ENCODE results near the gene KDM2B. TPM values are rescaled to one million over a fixed set of nuclear protein-coding genes. Genes with fewer than 3 reads are reported as not detected.

Gene KDM2B
- polyA plus RNA-seq, 1 of the 3 experiments (the other 2 are of a cell fraction), result 11.5 TPM

- no peak for TF ChIP-seq NFIC (IDR thresholded peaks at IDR 0.05; ENCODE audit: borderline replicate concordance)
- no peak for TF ChIP-seq JUND (IDR thresholded peaks at IDR 0.05)
- TF ChIP-seq RAD21 (IDR thresholded peaks at IDR 0.05; ENCODE audit: low read length), result peak; percentile 92
- TF ChIP-seq TAF1 (IDR thresholded peaks at IDR 0.05; ENCODE audit: borderline replicate concordance, low read depth, low read length), result no peak
- no peak for TF ChIP-seq YY1 (IDR thresholded peaks at IDR 0.05; ENCODE audit: low read depth)
- TF ChIP-seq CHD2 (IDR thresholded peaks at IDR 0.05; ENCODE audit: low read length, partially characterized antibody), result peak; percentile 40
- no peak for TF ChIP-seq FOXJ3 (CRISPR knock-in tag; IDR thresholded peaks at IDR 0.05)
- TF ChIP-seq MEF2A (IDR thresholded peaks at IDR 0.05; ENCODE audit: borderline replicate concordance, low read depth), result no peak
- TF ChIP-seq SMC3 (IDR thresholded peaks at IDR 0.05; ENCODE audit: low read depth, low read length), result peak; percentile 85
- no peak for TF ChIP-seq USF1 (IDR thresholded peaks at IDR 0.05; ENCODE audit: borderline replicate concordance, low read depth)
These were observed 137.5 kb downstream of the KDM2B start (continued) for GRCh38 chr12:121443193-121443870.

- no peak overlapping the region for H3K4me3 ChIP-seq (ENCODE audit: low read depth in 2 of 2, low read length in 1 of 2)
- no peak overlapping the region for H3K27ac ChIP-seq (ENCODE audit: low read depth in 2 of 2, low read length in 1 of 2)
- WGBS (ENCODE audit: low lambda C conversion rate), result 95% methylated on average over 45 of the region's 68 CpGs
- TF ChIP-seq JUND (IDR thresholded peaks at IDR 0.05) (no peak), MXI1 (IDR thresholded peaks at IDR 0.05; ENCODE audit: low read depth, low read length) (no peak), SMC3 (IDR thresholded peaks at IDR 0.05; ENCODE audit: low read depth, low read length) (no peak), FOXM1 (IDR thresholded peaks at IDR 0.05; ENCODE audit: low read depth) (no peak), MEF2A (IDR thresholded peaks at IDR 0.05; ENCODE audit: borderline replicate concordance, low read depth) (no peak), MAX (IDR thresholded peaks at IDR 0.05; ENCODE audit: low read depth) (no peak)
- TF ChIP-seq, protein P1, sequence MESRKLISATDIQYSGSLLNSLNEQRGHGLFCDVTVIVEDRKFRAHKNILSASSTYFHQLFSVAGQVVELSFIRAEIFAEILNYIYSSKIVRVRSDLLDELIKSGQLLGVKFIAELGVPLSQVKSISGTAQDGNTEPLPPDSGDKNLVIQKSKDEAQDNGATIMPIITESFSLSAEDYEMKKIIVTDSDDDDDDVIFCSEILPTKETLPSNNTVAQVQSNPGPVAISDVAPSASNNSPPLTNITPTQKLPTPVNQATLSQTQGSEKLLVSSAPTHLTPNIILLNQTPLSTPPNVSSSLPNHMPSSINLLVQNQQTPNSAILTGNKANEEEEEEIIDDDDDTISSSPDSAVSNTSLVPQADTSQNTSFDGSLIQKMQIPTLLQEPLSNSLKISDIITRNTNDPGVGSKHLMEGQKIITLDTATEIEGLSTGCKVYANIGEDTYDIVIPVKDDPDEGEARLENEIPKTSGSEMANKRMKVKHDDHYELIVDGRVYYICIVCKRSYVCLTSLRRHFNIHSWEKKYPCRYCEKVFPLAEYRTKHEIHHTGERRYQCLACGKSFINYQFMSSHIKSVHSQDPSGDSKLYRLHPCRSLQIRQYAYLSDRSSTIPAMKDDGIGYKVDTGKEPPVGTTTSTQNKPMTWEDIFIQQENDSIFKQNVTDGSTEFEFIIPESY (IDR thresholded peaks at IDR 0.05; ENCODE audit: borderline replicate concordance, low read depth), result no peak
- no peak overlapping the region for H2AFZ ChIP-seq (ENCODE audit: low read depth)
- ChIA-PET CTCF (interaction anchor here (0.6 to 6.9 kb wide), 38 partner anchors 8 to 732 kb away, joined by 3 to 192 read pairs (median 5); partner anchors contain the start of gene ANAPC5), POLR2A (interaction anchor here (1.7 kb wide), 1 partner anchor 90 kb away, joined by 8 read pairs; the partner anchor contains the start of gene ANAPC5)
- H3K4me2 ChIP-seq, result no peak overlapping the region
- H4K20me1 ChIP-seq (ENCODE audit: insufficient read depth), result no peaks in the 10 kb centered on the region
- H3K9me2 ChIP-seq, result no peaks in the 10 kb centered on the region
- H3K9ac ChIP-seq, result no peak overlapping the region
- no peaks in the 10 kb centered on the region for H3K9me3 ChIP-seq
- peaks cover 0 to 2% of the 10 kb centered on the region in 2 experiments; a peak in 1 of 4 replicates for H3K4me1 ChIP-seq (ENCODE audit: control insufficient read depth in 1 of 2, insufficient read depth in 2 of 2, low read depth in 1 of 2, low read length in 1 of 2)
- peaks cover 4% of the 10 kb centered on the region for H3F3A ChIP-seq (replicated peaks; ENCODE audit: insufficient read depth)
- no peaks in the 10 kb centered on the region for H3K27me3 ChIP-seq (ENCODE audit: insufficient read depth)
- peaks cover 12 to 34% of the 10 kb centered on the region in 2 experiments for H3K36me3 ChIP-seq (replicated peaks in 1 of 2; ENCODE audit: control insufficient read depth in 1 of 2, insufficient read depth in 2 of 2, low read length in 1 of 2)
- H3K79me2 ChIP-seq (ENCODE audit: insufficient read depth), result peaks cover 9% of the 10 kb centered on the region; the same call in 1 of the 2 replicates
- DNase-seq, result peak; percentile 33
These were observed 138.5 kb downstream of the KDM2B start for GRCh38 chr12:121442028-121442948.

All from SK-N-SH (cell line).